Naive thymus-derived CD4-positive, alpha-beta T cell (primary cell): ENCODE measurements around the gene BHLHE41. TPM values are rescaled to one million over a fixed set of nuclear protein-coding genes. Genes with fewer than 3 reads are reported as not detected.

Source experiments
- ATAC-seq: fragments of 150-1000 bp; cut with Tn5 transposase; 2 replicates; pipeline ENCODE4 v1.10.0; 2021; ENCODE audit warnings: mild to moderate bottlenecking, moderate library complexity
- CTCF ChIA-PET: fragments of 350-600 bp; sonication (Branson Sonifier 250); formaldehyde crosslinking; loops from one replicate; lab custom pipeline; 2021; ENCODE audit warnings: antibody characterized with exemption; lab: Charles Lee
- POLR2A ChIA-PET: fragments of 350-600 bp; sonication (Branson Sonifier 250); formaldehyde crosslinking; loops from one replicate; lab custom pipeline; 2021; ENCODE audit warnings: antibody characterized with exemption, inconsistent platforms; lab: Charles Lee
- DNase-seq, 9 donors: peaks; one replicate each; pipeline versions ENCODE4 v3.0.0 to v3.0.0-alpha.2; 2020 to 2022; ENCODE audit warnings: mixed read lengths in 1 of 9
- H3K27ac ChIP-seq: one replicate; pipeline ENCODE4 v1.7.0; 2013; ENCODE audit warnings: mild to moderate bottlenecking, low read depth, low read length, moderate library complexity
- H3K27me3 ChIP-seq, 2 donors: one replicate each; pipeline ENCODE4 v1.7.0; 2013; ENCODE audit warnings: low read length in 2 of 2, mild to moderate bottlenecking in 2 of 2, moderate library complexity in 2 of 2; ENCODE audit not compliant: control insufficient read depth in 2 of 2, insufficient read depth in 2 of 2
- H3K36me3 ChIP-seq, 3 experiments: 1 replicate in 2 of 3; 2 replicates in 1 of 3; pipeline ENCODE4 v1.7.0; 2013; ENCODE audit warnings: low read length in 3 of 3, mild to moderate bottlenecking in 3 of 3, moderate library complexity in 1 of 3; ENCODE audit not compliant: insufficient read depth in 3 of 3, control insufficient read depth in 2 of 3
- H3K4me1 ChIP-seq, 2 donors: one replicate each; pipeline ENCODE4 v1.7.0; 2013; ENCODE audit warnings: low read length in 2 of 2, mild to moderate bottlenecking in 2 of 2, moderate library complexity in 1 of 2; ENCODE audit not compliant: control insufficient read depth in 2 of 2, insufficient read depth in 2 of 2
- H3K4me3 ChIP-seq: 2 replicates; pipeline ENCODE4 v1.7.0; 2013; ENCODE audit warnings: mild to moderate bottlenecking, low read length
- H3K9me3 ChIP-seq, 3 experiments: 1 replicate in 2 of 3; 2 replicates in 1 of 3; pipeline ENCODE4 v1.7.0; 2013; ENCODE audit warnings: low read length in 3 of 3; ENCODE audit not compliant: control insufficient read depth in 2 of 3
- H3K27ac Mint-ChIP-seq, 9 donors: one replicate each; pipeline ENCODE4 v1.8.0; 2020 to 2022; ENCODE audit warnings: mixed read lengths in 9 of 9, mild to moderate bottlenecking in 8 of 9, moderate library complexity in 5 of 9, inconsistent platforms in 2 of 9
- H3K27me3 Mint-ChIP-seq, 5 donors: one replicate each; pipeline ENCODE4 v1.8.0; 2021 to 2022; ENCODE audit warnings: mixed read lengths in 5 of 5, mild to moderate bottlenecking in 1 of 5
- H3K36me3 Mint-ChIP-seq, 5 donors: one replicate each; pipeline ENCODE4 v1.8.0; 2020 to 2022; ENCODE audit warnings: mixed read lengths in 5 of 5, mild to moderate bottlenecking in 3 of 5, inconsistent platforms in 1 of 5
- H3K4me1 Mint-ChIP-seq, 7 donors: one replicate each; pipeline ENCODE4 v1.8.0; 2020 to 2022; ENCODE audit warnings: mixed read lengths in 7 of 7, mild to moderate bottlenecking in 3 of 7, inconsistent platforms in 1 of 7
- H3K4me3 Mint-ChIP-seq, 10 donors: one replicate each; pipeline ENCODE4 v1.8.0; 2020 to 2022; ENCODE audit warnings: mild to moderate bottlenecking in 10 of 10, mixed read lengths in 10 of 10, moderate library complexity in 6 of 10, inconsistent platforms in 2 of 10
- H3K9me3 Mint-ChIP-seq, 11 donors: one replicate each; pipeline ENCODE4 v1.8.0; 2020 to 2022; ENCODE audit warnings: mixed read lengths in 11 of 11, mild to moderate bottlenecking in 4 of 11, inconsistent platforms in 1 of 11, moderate library complexity in 1 of 11
- intact Hi-C, 2 donors: fragments of 100-400 bp; cut with micrococcal nuclease; formaldehyde crosslinking; loops; one replicate each; pipeline ENCODE4 v1.15.1; 2023
- polyA plus RNA-seq, 2 donors: library from polyadenylated mRNA; unstranded; fragments of 300-500 nt; fragmentation: Illumina TruSeq; gene quantifications; one replicate each; pipeline ENCODE4 v1.2.3, GENCODE V29; 2021
- total RNA-seq, 6 experiments: library from RNA in 5 of 6; stranded (reverse) in 5 of 6; gene quantifications; 1 replicate in 5 of 6; 2 replicates in 1 of 6; pipeline ENCODE4 v1.2.3 and lab custom pipeline; 2021 to 2026

The BHLHE41 gene
- total and polyA plus RNA-seq, 7 experiments from 2014 or later = 0.42 to 1.2 (median 0.84) TPM; not detected in 4

GRCh38 chr12:26090836-26091510 lies 33.9 kb downstream of the BHLHE41 start:
- Mint-ChIP-seq H3K27me3 (peaks cover 0 to 8% (median 4%) of the 10 kb centered on the region in 5 donors), H3K9me3 (no peaks in the 10 kb centered on the region), H3K4me1 (peaks cover 0 to 3% (median 0%) of the 10 kb centered on the region in 7 donors), H3K4me3 (no peak overlapping the region), H3K36me3 (no peaks in the 10 kb centered on the region), H3K27ac (no peak overlapping the region)
- Histone ChIP-seq H3K9me3 (no peaks in the 10 kb centered on the region), H3K27me3 (no peaks in the 10 kb centered on the region), H3K27ac (no peak overlapping the region), H3K4me3 (no peak overlapping the region), H3K4me1 (no peaks in the 10 kb centered on the region), H3K36me3 (no peaks in the 10 kb centered on the region)
- intact Hi-C loops = loop anchor here in 1 of 2 donors (10.0 kb wide), 1 partner anchor 324 kb away; no protein-coding TSS in a partner anchor
- no peak for ATAC-seq
- no peak for DNase-seq
- ChIA-PET CTCF (no interaction called here), POLR2A (no interaction called here)

GRCh38 chr12:26088998-26089397 lies 35.8 kb downstream of the BHLHE41 start:
- Histone ChIP-seq H3K4me3 (no peak overlapping the region), H3K36me3 (no peaks in the 10 kb centered on the region), H3K9me3 (no peaks in the 10 kb centered on the region), H3K27me3 (no peaks in the 10 kb centered on the region), H3K4me1 (no peaks in the 10 kb centered on the region), H3K27ac (no peak overlapping the region)
- peaks cover 0 to 12% (median 1%) of the 10 kb centered on the region in 5 donors for H3K27me3 Mint-ChIP-seq
- peaks cover 0 to 3% (median 0%) of the 10 kb centered on the region in 7 donors for H3K4me1 Mint-ChIP-seq
- ChIA-PET CTCF (interaction anchor here (0.5 to 1.2 kb wide), 2 partner anchors 11 to 1217 kb away, joined by 3 read pairs; no protein-coding TSS in a partner anchor), POLR2A (interaction anchor here (0.7 kb wide), 1 partner anchor 90 kb away, joined by 3 read pairs; no protein-coding TSS in a partner anchor)
- peaks cover 0 to 7% (median 3%) of the 10 kb centered on the region in 11 donors for H3K9me3 Mint-ChIP-seq
- ATAC-seq (peak; percentile 31), DNase-seq (no peak)
- intact Hi-C loops = no loop called here
- H3K4me3 Mint-ChIP-seq = no peak overlapping the region
- H3K36me3 Mint-ChIP-seq = peaks cover 0 to 6% (median 0%) of the 10 kb centered on the region in 5 donors
- no peak overlapping the region for H3K27ac Mint-ChIP-seq

GRCh38 chr12:26086936-26087335 lies 37.9 kb downstream of the BHLHE41 start:
- ChIA-PET POLR2A (no interaction called here), CTCF (no interaction called here)
- intact Hi-C loops = no loop called here
- no peaks in the 10 kb centered on the region for H3K9me3 ChIP-seq
- no peak overlapping the region for H3K4me3 Mint-ChIP-seq
- no peak overlapping the region for H3K27ac ChIP-seq
- H3K4me1 Mint-ChIP-seq = peaks cover 0 to 3% (median 0%) of the 10 kb centered on the region in 7 donors
- H3K4me3 ChIP-seq = no peak overlapping the region
- peaks cover 0 to 6% (median 0%) of the 10 kb centered on the region in 5 donors for H3K36me3 Mint-ChIP-seq
- H3K27ac Mint-ChIP-seq = no peak overlapping the region
- ATAC-seq (no peak), DNase-seq (no peak)
- no peaks in the 10 kb centered on the region for H3K27me3 ChIP-seq
- no peaks in the 10 kb centered on the region for H3K4me1 ChIP-seq
- H3K27me3 Mint-ChIP-seq = peaks cover 0 to 12% (median 0%) of the 10 kb centered on the region in 5 donors
- H3K9me3 Mint-ChIP-seq = peaks cover 0 to 16% (median 5%) of the 10 kb centered on the region in 11 donors
- H3K36me3 ChIP-seq = no peaks in the 10 kb centered on the region

- no peaks in the 10 kb centered on the region for H3K4me1 Mint-ChIP-seq
- Histone ChIP-seq H3K36me3 (no peaks in the 10 kb centered on the region), H3K27ac (no peak overlapping the region), H3K4me1 (no peaks in the 10 kb centered on the region), H3K4me3 (no peak overlapping the region), H3K27me3 (no peaks in the 10 kb centered on the region), H3K9me3 (no peaks in the 10 kb centered on the region)
- peaks cover 0 to 16% (median 9%) of the 10 kb centered on the region in 11 donors for H3K9me3 Mint-ChIP-seq
- peaks cover 0 to 6% (median 0%) of the 10 kb centered on the region in 5 donors for H3K36me3 Mint-ChIP-seq
- H3K4me3 Mint-ChIP-seq = no peak overlapping the region
- peaks cover 0 to 4% (median 0%) of the 10 kb centered on the region in 5 donors for H3K27me3 Mint-ChIP-seq
- CTCF ChIA-PET = no interaction called here
- DNase-seq (no peak), ATAC-seq (no peak)
- H3K27ac Mint-ChIP-seq = no peak overlapping the region
- intact Hi-C loops = no loop called here
- POLR2A ChIA-PET = no interaction called here
Measured at GRCh38 chr12:26080911-26081310, 43.9 kb downstream of the BHLHE41 start.

- Mint-ChIP-seq H3K4me3 (no peak overlapping the region), H3K4me1 (no peaks in the 10 kb centered on the region), H3K27me3 (peaks cover 0 to 4% (median 0%) of the 10 kb centered on the region in 5 donors), H3K27ac (no peak overlapping the region), H3K9me3 (peaks cover 0 to 12% (median 5%) of the 10 kb centered on the region in 11 donors), H3K36me3 (no peaks in the 10 kb centered on the region)
- ChIA-PET CTCF (no interaction called here), POLR2A (no interaction called here)
- H3K4me1 ChIP-seq = no peaks in the 10 kb centered on the region
- ATAC-seq (no peak), DNase-seq (no peak)
- H3K27me3 ChIP-seq = no peaks in the 10 kb centered on the region
- H3K9me3 ChIP-seq = no peaks in the 10 kb centered on the region
- H3K27ac ChIP-seq = no peak overlapping the region
- H3K4me3 ChIP-seq = no peak overlapping the region
- intact Hi-C loops = no loop called here
- no peaks in the 10 kb centered on the region for H3K36me3 ChIP-seq
Measured at GRCh38 chr12:26077915-26078702, 46.7 kb downstream of the BHLHE41 start.
